Breast epithelium (tissue), 3 donors: ENCODE results near the gene EOGT.

Experiments used
- CTCF ChIP-seq, 3 donors: fragments of 450-650 bp; IDR thresholded peaks; one replicate each; pipeline ENCODE4 v1.5.1; 2016 to 2017; ENCODE audit warnings: antibody characterized with exemption in 3 of 3, mild to moderate bottlenecking in 3 of 3, moderate library complexity in 3 of 3
- POLR2A ChIP-seq: fragments of 450-650 bp; IDR thresholded peaks from one replicate; pipeline ENCODE4 v1.6.1; 2016; ENCODE audit warnings: antibody characterized with exemption, mild to moderate bottlenecking, moderate library complexity
- POLR2AphosphoS5 ChIP-seq, 3 donors: sonication (generic); formaldehyde crosslinking; IDR thresholded peaks; one replicate each; pipeline ENCODE4 v1.6.1; 2017; ENCODE audit warnings: antibody characterized with exemption in 3 of 3

GRCh38 chr3:68973639-68974038 lies 39.8 kb downstream of the EOGT start:
- no peak for TF ChIP-seq CTCF (IDR thresholded peaks at IDR 0.05)
- no peak for TF ChIP-seq POLR2A
- no peak for TF ChIP-seq POLR2AphosphoS5 (IDR thresholded peaks at IDR 0.05)
